ENCODE measurements around the gene PROKR1.

Gene PROKR1

DNA sequence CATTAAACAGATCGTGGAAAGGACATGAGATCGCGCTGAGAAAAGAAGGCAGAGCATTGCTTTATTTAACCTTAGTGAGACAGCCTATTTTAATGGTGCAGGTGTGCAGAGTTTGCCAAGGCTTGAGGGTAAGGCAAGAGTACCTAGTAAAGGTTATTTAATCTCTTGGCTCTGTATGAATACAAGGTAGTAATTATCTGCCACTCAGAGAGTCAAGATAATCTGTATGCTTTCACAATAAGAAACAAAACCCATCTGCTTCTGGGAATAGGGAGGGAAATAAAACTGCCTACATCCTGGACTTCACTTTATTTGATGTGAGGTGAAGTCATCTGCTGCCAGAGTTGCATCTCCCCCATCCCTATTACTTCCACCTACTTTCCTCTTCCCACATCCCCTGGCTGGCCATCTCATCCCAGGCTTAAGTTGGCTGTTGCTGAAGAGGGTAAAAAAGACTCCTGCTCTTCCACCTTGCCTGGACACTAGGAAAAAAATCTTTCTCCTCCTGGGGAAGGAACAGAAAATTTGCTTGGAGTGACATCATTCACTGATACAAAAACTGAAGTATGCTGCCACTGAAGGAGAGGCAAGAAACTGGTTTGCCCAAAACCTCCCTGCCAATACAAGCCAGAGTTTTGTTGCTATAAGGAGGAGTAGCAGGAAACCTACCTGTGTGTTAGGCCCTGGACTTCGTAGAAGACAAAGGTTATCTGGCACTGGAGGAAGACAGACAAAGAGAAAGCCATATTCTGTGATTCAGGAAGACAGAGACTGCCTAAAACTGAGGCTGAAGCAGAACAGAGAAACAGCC, 55.4 kb downstream of the PROKR1 start:
- no peak for DNase-seq (ENCODE audit: low read depth)

DNA sequence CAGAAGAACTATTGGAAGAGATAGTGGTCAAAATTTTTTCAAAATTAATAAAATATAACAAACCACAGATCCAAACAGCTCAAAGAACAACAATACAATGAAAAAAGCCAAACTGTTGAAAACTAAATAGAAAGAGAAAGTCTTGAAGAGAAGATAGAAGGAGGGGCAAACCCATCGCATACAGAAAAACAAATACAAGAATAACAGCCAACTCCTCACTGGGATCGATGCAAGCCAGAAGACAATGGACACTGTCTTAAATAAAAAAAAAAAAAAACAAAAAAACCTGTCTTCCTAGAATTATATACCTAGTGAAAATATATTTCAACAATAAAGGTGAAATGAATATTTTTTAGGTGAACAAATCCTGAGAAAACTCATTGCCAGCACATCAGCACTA, 57.2 kb downstream of the PROKR1 start:
- DNase-seq (ENCODE audit: low read depth) = no peak

- no peak for DNase-seq (ENCODE audit: low read depth)
Measured at GRCh38 chr2:68706637-68707036, 63.3 kb downstream of the PROKR1 start.

All from CMK (cell line).